ENCODE results near the gene MAP7. TPM values are rescaled to one million over a fixed set of nuclear protein-coding genes. Genes with fewer than 3 reads are reported as not detected.
"Not testable (repeated sequence)": the region's sequence is repeated elsewhere in the genome, so short reads cannot be mapped to it uniquely, and the experiment has no call there.

MAP7 gene
- total RNA-seq, 1 experiment from 2014 or later = 33.7 TPM

DNA sequence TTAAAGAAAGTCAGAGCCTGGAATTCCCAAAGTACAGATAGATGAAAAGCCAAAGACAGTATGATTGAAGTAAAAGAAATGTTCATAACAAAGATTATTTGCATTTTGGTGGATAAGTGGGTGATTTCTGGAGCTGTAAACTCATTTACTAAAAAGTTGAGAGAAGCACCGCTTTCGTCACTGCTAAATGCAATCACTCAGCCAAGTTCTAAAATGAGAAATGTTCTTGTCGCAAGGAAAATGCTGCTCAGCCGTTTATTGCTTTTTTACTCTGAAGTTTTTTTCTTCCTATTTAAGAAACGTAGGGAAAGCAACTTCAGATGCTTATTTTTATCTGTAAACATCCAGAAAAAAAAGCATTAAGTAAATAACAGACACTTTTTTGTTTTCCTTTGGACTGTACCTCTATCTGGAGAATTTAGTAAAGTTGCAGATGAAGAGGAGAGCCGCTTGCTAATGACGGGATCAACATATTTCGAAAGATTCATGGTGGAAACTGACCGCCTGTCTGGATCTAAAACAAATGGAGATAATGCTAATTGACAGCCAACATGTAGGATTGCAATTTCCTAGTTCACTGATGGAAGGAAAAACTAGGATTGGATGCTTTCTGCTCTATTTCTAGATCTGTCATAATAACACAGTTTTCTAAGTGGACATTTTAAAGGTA lies 166.8 kb downstream of the MAP7 start:
- ChIA-PET POLR2A (ENCODE audit: unreplicated experiment) (no interaction called here), CTCF (no interaction called here)
- H3F3A ChIP-seq (ENCODE audit: insufficient read depth, low read depth) = no peaks in the 10 kb centered on the region
- no peaks in the 10 kb centered on the region for H3K4me1 ChIP-seq (replicated peaks; ENCODE audit: insufficient read depth)
- no peak overlapping the region for H3K4me2 ChIP-seq
- H3K9me2 ChIP-seq (ENCODE audit: insufficient read depth) = no peaks in the 10 kb centered on the region
- intact Hi-C loops (cut with micrococcal nuclease; ENCODE audit: unreplicated experiment) = no loop called here
- H3K4me3 ChIP-seq = no peak overlapping the region
- TF ChIP-seq EZH2 (IDR thresholded peaks at IDR 0.05; ENCODE audit: low read depth) = no peak
- TF ChIP-seq, protein P1, sequence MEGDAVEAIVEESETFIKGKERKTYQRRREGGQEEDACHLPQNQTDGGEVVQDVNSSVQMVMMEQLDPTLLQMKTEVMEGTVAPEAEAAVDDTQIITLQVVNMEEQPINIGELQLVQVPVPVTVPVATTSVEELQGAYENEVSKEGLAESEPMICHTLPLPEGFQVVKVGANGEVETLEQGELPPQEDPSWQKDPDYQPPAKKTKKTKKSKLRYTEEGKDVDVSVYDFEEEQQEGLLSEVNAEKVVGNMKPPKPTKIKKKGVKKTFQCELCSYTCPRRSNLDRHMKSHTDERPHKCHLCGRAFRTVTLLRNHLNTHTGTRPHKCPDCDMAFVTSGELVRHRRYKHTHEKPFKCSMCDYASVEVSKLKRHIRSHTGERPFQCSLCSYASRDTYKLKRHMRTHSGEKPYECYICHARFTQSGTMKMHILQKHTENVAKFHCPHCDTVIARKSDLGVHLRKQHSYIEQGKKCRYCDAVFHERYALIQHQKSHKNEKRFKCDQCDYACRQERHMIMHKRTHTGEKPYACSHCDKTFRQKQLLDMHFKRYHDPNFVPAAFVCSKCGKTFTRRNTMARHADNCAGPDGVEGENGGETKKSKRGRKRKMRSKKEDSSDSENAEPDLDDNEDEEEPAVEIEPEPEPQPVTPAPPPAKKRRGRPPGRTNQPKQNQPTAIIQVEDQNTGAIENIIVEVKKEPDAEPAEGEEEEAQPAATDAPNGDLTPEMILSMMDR (conservative IDR thresholded peaks at IDR 0.05) = no peak
- H3K27me3 ChIP-seq (ENCODE audit: insufficient read depth, low read depth) = no peaks in the 10 kb centered on the region
- BruUV-seq (replicated peaks) = no TSS peak
- DNase-seq = no peak
- H3K36me3 ChIP-seq (ENCODE audit: low read depth) = no peaks in the 10 kb centered on the region
- no peak overlapping the region for H3K27ac ChIP-seq
- no peaks in the 10 kb centered on the region for H3K79me2 ChIP-seq (ENCODE audit: low read depth)
- no peak overlapping the region for H2AFZ ChIP-seq
- H4K20me1 ChIP-seq (ENCODE audit: insufficient read depth) = no peaks in the 10 kb centered on the region
- H3K9me3 ChIP-seq (ENCODE audit: insufficient read depth, low read depth) = no peaks in the 10 kb centered on the region

DNA sequence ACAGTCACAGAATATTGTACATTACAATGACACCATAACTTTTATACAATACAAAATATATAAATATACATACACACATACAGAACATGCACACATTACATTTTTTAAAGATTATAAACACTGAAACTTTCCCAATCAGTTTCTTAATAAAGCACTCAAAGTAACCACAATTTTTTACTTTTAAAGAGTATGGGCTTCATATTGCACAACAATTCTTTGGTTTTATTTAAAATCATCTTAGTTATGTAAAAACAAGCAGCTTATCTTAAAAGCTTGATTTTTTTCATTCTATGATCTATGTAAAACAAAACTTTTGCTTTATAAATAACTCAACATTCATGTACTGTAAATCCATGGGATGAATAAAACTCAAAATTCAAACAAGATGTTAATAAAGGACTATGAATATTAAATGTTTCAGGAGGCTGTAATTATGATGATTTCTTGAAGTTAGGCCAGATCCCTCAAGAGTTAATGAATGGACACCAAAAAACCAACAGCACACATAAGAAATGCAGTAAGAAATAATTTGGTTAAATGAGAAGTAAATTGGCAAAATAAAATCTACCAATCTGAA lies 167.5 kb downstream of the MAP7 start:
- Histone ChIP-seq H3K27me3 (ENCODE audit: insufficient read depth, low read depth) (no peaks in the 10 kb centered on the region), H4K20me1 (ENCODE audit: insufficient read depth) (no peaks in the 10 kb centered on the region), H3K27ac (no peak overlapping the region), H3K36me3 (ENCODE audit: low read depth) (no peaks in the 10 kb centered on the region), H3K9me2 (ENCODE audit: insufficient read depth) (no peaks in the 10 kb centered on the region), H3K4me1 (replicated peaks; ENCODE audit: insufficient read depth) (no peaks in the 10 kb centered on the region), H3K79me2 (ENCODE audit: low read depth) (no peaks in the 10 kb centered on the region), H3K4me2 (no peak overlapping the region), H3F3A (ENCODE audit: insufficient read depth, low read depth) (no peaks in the 10 kb centered on the region), H2AFZ (no peak overlapping the region), H3K9me3 (ENCODE audit: insufficient read depth, low read depth) (no peaks in the 10 kb centered on the region), H3K4me3 (no peak overlapping the region)
- intact Hi-C loops (cut with micrococcal nuclease; ENCODE audit: unreplicated experiment) = no loop called here
- no peak for TF ChIP-seq EZH2 (IDR thresholded peaks at IDR 0.05; ENCODE audit: low read depth)
- TF ChIP-seq, protein P1 (conservative IDR thresholded peaks at IDR 0.05) = no peak
- no TSS peak for BruUV-seq (replicated peaks)
- DNase-seq = no peak
- ChIA-PET CTCF (no interaction called here), POLR2A (ENCODE audit: unreplicated experiment) (no interaction called here)

DNA sequence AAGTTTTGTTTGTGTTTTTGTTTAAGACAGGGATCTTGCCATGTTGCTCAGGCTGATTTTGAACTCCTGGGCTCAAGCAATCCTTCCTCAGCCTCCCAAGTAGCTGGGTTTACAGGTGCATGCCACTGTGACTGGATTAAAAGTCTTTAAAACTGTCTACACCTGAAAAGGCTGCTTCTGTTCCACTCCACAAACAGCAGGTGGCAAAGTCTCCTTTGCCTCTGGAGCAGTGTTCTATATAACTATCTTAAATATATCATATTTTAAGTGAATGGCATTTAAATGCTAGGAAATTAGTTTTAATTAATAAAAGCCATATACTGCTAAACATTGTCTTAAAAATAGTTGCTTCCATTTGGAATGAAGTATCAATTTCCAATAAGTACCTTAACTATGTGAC lies 171.3 kb downstream of the MAP7 start:
- no peak for DNase-seq
- H3K79me2 ChIP-seq (ENCODE audit: low read depth) = no peaks in the 10 kb centered on the region
- H3K4me3 ChIP-seq = no peak overlapping the region
- no peaks in the 10 kb centered on the region for H4K20me1 ChIP-seq (ENCODE audit: insufficient read depth)
- no peaks in the 10 kb centered on the region for H3K9me2 ChIP-seq (ENCODE audit: insufficient read depth)
- no peak overlapping the region for H2AFZ ChIP-seq
- no peaks in the 10 kb centered on the region; the same call in 1 of the 2 replicates for H3K36me3 ChIP-seq (ENCODE audit: low read depth)
- BruUV-seq (replicated peaks) = no TSS peak
- no peaks in the 10 kb centered on the region for H3K4me1 ChIP-seq (replicated peaks; ENCODE audit: insufficient read depth)
- H3K27me3 ChIP-seq (ENCODE audit: insufficient read depth, low read depth) = no peaks in the 10 kb centered on the region
- intact Hi-C loops (cut with micrococcal nuclease; ENCODE audit: unreplicated experiment) = loop anchor here (10.0 kb wide), 1 partner anchor 166 kb away; no protein-coding TSS in a partner anchor
- H3K4me2 ChIP-seq = no peak overlapping the region
- ChIA-PET CTCF (no interaction called here), POLR2A (ENCODE audit: unreplicated experiment) (no interaction called here)
- TF ChIP-seq, protein P1 (conservative IDR thresholded peaks at IDR 0.05) = peak; percentile 60
- TF ChIP-seq EZH2 (IDR thresholded peaks at IDR 0.05; ENCODE audit: low read depth) = no peak
- no peak overlapping the region for H3K27ac ChIP-seq
- no peaks in the 10 kb centered on the region for H3K9me3 ChIP-seq (ENCODE audit: insufficient read depth, low read depth)
- H3F3A ChIP-seq (ENCODE audit: insufficient read depth, low read depth) = no peaks in the 10 kb centered on the region

DNA sequence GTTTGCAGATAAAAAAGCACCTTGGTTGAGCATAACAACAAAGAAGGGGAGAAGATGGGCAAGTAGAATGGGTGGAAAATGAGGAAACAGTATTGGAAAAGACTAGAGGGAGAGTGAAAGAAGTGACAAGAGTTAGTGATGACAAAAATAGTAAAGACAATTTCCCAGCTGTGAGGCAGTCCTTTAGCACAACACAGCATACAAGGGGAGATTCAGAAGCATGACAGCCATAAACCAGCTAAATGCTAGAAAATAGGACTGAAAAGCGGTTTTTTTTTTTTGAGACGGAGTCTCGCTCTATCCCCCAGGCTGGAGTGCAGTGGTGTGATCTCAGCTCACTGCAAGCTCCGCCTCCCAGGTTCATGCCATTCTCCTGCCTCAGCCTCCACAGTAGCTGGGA lies 174.4 kb downstream of the MAP7 start:
- CTCF ChIA-PET = interaction anchor here (0.6 kb wide), 1 partner anchor 174 kb away, joined by 3 read pairs; no protein-coding TSS in a partner anchor
- H2AFZ ChIP-seq; H3K9me2 ChIP-seq (ENCODE audit: insufficient read depth); H3K36me3 ChIP-seq (ENCODE audit: low read depth); BruUV-seq (replicated peaks); H3K27me3 ChIP-seq (ENCODE audit: insufficient read depth, low read depth); H3K9me3 ChIP-seq (ENCODE audit: insufficient read depth, low read depth); H3K4me3 ChIP-seq; H3K4me2 ChIP-seq; H3K27ac ChIP-seq; H4K20me1 ChIP-seq (ENCODE audit: insufficient read depth); DNase-seq; POLR2A ChIA-PET (ENCODE audit: unreplicated experiment); H3K4me1 ChIP-seq (replicated peaks; ENCODE audit: insufficient read depth); H3K79me2 ChIP-seq (ENCODE audit: low read depth); H3F3A ChIP-seq (ENCODE audit: insufficient read depth, low read depth): not testable (repeated sequence)
- intact Hi-C loops (cut with micrococcal nuclease; ENCODE audit: unreplicated experiment) = loop anchor here (10.0 kb wide), 1 partner anchor 169 kb away; no protein-coding TSS in a partner anchor

Measured in PC-9 (cell line).